A673 (cell line): ENCODE results near the gene CATSPERE.

Experiments
- EZH2 ChIP-seq: fragments of 200-600 bp; sonication (generic); IDR thresholded peaks from 2 replicates; pipeline ENCODE4 v1.6.1; 2017; ENCODE audit warnings: borderline replicate concordance, low read depth, mild to moderate bottlenecking, mixed read lengths, antibody characterized with exemption, low read length; ENCODE audit not compliant: poor library complexity, severe bottlenecking
- TF ChIP-seq, protein P1 (sequence below): fragments of 300-800, 200-600 bp; sonication (generic); conservative IDR thresholded peaks from 2 replicates; pipeline ENCODE4 v1.5.1; 2017; ENCODE audit warnings: low read depth, mild to moderate bottlenecking, antibody characterized with exemption, low read length, moderate library complexity, mixed read lengths

DNA sequence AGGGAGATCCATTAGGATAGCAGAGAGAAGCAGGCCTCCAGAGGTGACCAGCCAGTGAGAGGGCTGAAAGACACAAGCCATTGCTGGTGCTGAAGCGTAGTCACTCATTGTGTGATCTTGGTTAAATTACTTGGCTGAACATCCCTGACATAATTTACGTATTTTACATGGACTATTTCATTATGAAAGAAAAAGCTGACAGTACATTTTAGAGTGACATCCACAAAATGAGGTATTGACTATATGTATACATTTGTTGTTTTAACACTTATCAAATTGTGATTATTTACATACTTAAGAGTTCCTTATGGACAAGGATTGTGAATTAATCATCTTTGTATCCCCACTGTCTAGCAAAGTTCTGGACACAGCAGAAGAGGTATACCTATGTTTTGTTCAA is 206.7 kb downstream of the CATSPERE start:
- TF ChIP-seq, protein P1, sequence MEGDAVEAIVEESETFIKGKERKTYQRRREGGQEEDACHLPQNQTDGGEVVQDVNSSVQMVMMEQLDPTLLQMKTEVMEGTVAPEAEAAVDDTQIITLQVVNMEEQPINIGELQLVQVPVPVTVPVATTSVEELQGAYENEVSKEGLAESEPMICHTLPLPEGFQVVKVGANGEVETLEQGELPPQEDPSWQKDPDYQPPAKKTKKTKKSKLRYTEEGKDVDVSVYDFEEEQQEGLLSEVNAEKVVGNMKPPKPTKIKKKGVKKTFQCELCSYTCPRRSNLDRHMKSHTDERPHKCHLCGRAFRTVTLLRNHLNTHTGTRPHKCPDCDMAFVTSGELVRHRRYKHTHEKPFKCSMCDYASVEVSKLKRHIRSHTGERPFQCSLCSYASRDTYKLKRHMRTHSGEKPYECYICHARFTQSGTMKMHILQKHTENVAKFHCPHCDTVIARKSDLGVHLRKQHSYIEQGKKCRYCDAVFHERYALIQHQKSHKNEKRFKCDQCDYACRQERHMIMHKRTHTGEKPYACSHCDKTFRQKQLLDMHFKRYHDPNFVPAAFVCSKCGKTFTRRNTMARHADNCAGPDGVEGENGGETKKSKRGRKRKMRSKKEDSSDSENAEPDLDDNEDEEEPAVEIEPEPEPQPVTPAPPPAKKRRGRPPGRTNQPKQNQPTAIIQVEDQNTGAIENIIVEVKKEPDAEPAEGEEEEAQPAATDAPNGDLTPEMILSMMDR = no peak
- no peak for TF ChIP-seq EZH2
